HEK293 (cell line): ENCODE data around the gene PTGR2.

Experiments
- CTCF ChIA-PET: fragments of 350-600 bp; formaldehyde crosslinking; extraction: SDS; loops from one replicate; lab custom pipeline; 2021; ENCODE audit warnings: antibody characterized with exemption; lab: Yijun Ruan, JAX
- POLR2A ChIA-PET: fragments of 300-600 bp; formaldehyde crosslinking; extraction: SDS; loops from one replicate; lab custom pipeline; 2020; ENCODE audit warnings: antibody characterized with exemption, inconsistent platforms; lab: Yijun Ruan, JAX
- H3K27ac ChIP-seq: fragments of 200-500 bp; sonication (Bioruptor generic); 2 replicates; pipeline ENCODE4 v1.5.1; 2014; ENCODE audit warnings: low read depth, low read length, control low read depth, inconsistent platforms; ENCODE audit errors: extremely low read depth
- H3K36me3 ChIP-seq, 2 experiments: fragments of 200-500 bp in 1 of 2; sonication (Bioruptor generic) in 1 of 2; 1 replicate in 1 of 2; 2 replicates in 1 of 2; pipeline ENCODE4 v1.5.1; 2014 to 2017; ENCODE audit warnings: inconsistent platforms in 2 of 2, low read length in 2 of 2; ENCODE audit not compliant: control insufficient read depth in 2 of 2, insufficient read depth in 1 of 2
- H3K4me1 ChIP-seq: fragments of 200-500 bp; sonication (Bioruptor generic); 2 replicates; pipeline ENCODE4 v1.5.1; 2014; ENCODE audit warnings: mild to moderate bottlenecking, low read length, inconsistent platforms; ENCODE audit not compliant: control insufficient read depth, insufficient read depth
- H3K4me3 ChIP-seq: 2 replicates; pipeline ENCODE4 v1.5.1; 2011; ENCODE audit warnings: low read depth, mild to moderate bottlenecking, control low read depth, low read length, moderate library complexity
- H3K9me3 ChIP-seq: fragments of 200-500 bp; sonication (Bioruptor generic); 2 replicates; pipeline ENCODE4 v1.5.1; 2014; ENCODE audit warnings: low read depth, low read length, inconsistent platforms; ENCODE audit not compliant: control insufficient read depth, insufficient read depth
- BCL11A ChIP-seq: fragments of 450-650 bp; formaldehyde crosslinking; IDR thresholded peaks from 2 replicates; pipeline ENCODE4 v1.5.1; 2016; ENCODE audit warnings: low read depth, missing biosample characterization, missing genetic modification characterization
- KLF16 ChIP-seq: fragments of 450-650 bp; formaldehyde crosslinking; IDR thresholded peaks from 2 replicates; pipeline ENCODE4 v1.5.1; 2017; ENCODE audit warnings: missing biosample characterization, missing genetic modification characterization
- SCRT1 ChIP-seq: fragments of 450-650 bp; formaldehyde crosslinking; IDR thresholded peaks from 2 replicates; pipeline ENCODE4 v1.5.1; 2016; ENCODE audit warnings: missing biosample characterization, missing genetic modification characterization, borderline replicate concordance
- SP2 ChIP-seq: fragments of 450-650 bp; formaldehyde crosslinking; IDR thresholded peaks from 2 replicates; pipeline ENCODE4 v1.5.1; 2016; ENCODE audit warnings: missing biosample characterization, missing genetic modification characterization
- ZNF155 ChIP-seq: fragments of 450-650 bp; formaldehyde crosslinking; IDR thresholded peaks from 2 replicates; pipeline ENCODE4 v1.5.1; 2016; ENCODE audit warnings: missing biosample characterization, missing genetic modification characterization
- ZNF157 ChIP-seq: fragments of 450-650 bp; formaldehyde crosslinking; IDR thresholded peaks from 2 replicates; pipeline ENCODE4 v1.5.1; 2016; ENCODE audit warnings: missing biosample characterization, missing genetic modification characterization
- ZNF23 ChIP-seq: fragments of 450-650 bp; formaldehyde crosslinking; IDR thresholded peaks from 2 replicates; pipeline ENCODE4 v1.5.1; 2016; ENCODE audit warnings: missing biosample characterization, missing genetic modification characterization, borderline replicate concordance
- ZNF248 ChIP-seq: fragments of 450-650 bp; formaldehyde crosslinking; IDR thresholded peaks from 2 replicates; pipeline ENCODE4 v1.5.1; 2017; ENCODE audit warnings: missing biosample characterization, missing genetic modification characterization
- ZNF311 ChIP-seq: fragments of 450-650 bp; formaldehyde crosslinking; IDR thresholded peaks from 2 replicates; pipeline ENCODE4 v1.5.1; 2017; ENCODE audit warnings: missing biosample characterization, missing genetic modification characterization, borderline replicate concordance
- ZNF354C ChIP-seq: fragments of 450-650 bp; formaldehyde crosslinking; IDR thresholded peaks from 2 replicates; pipeline ENCODE4 v1.5.1; 2016; ENCODE audit warnings: missing biosample characterization, missing genetic modification characterization, low read depth, borderline replicate concordance
- ZNF391 ChIP-seq: fragments of 450-650 bp; formaldehyde crosslinking; IDR thresholded peaks from 2 replicates; pipeline ENCODE4 v1.5.1; 2016; ENCODE audit warnings: low read depth, missing biosample characterization, missing genetic modification characterization, borderline replicate concordance
- ZNF510 ChIP-seq: fragments of 450-650 bp; formaldehyde crosslinking; IDR thresholded peaks from 2 replicates; pipeline ENCODE4 v1.5.1; 2018; ENCODE audit warnings: mild to moderate bottlenecking, missing genetic modification characterization, missing biosample characterization; ENCODE audit not compliant: insufficient replicate concordance
- ZNF514 ChIP-seq: fragments of 450-650 bp; formaldehyde crosslinking; IDR thresholded peaks from 2 replicates; pipeline ENCODE4 v1.5.1; 2016; ENCODE audit warnings: missing biosample characterization, missing genetic modification characterization
- ZNF529 ChIP-seq: fragments of 450-650 bp; formaldehyde crosslinking; IDR thresholded peaks from 2 replicates; pipeline ENCODE4 v1.5.1; 2017; ENCODE audit warnings: missing genetic modification characterization, missing biosample characterization; ENCODE audit not compliant: insufficient replicate concordance
- ZNF544 ChIP-seq: fragments of 450-650 bp; formaldehyde crosslinking; IDR thresholded peaks from 2 replicates; pipeline ENCODE4 v1.5.0; 2017; ENCODE audit warnings: missing biosample characterization, missing genetic modification characterization
- ZNF596 ChIP-seq: fragments of 450-650 bp; IDR thresholded peaks from 2 replicates; pipeline ENCODE4 v1.5.0; 2018; ENCODE audit warnings: missing biosample characterization, mild to moderate bottlenecking, missing genetic modification characterization, moderate library complexity
- ZNF623 ChIP-seq: fragments of 450-650 bp; formaldehyde crosslinking; IDR thresholded peaks from 2 replicates; pipeline ENCODE4 v1.5.1; 2016; ENCODE audit warnings: missing biosample characterization, missing genetic modification characterization
- ZNF629 ChIP-seq: fragments of 450-650 bp; formaldehyde crosslinking; IDR thresholded peaks from 2 replicates; pipeline ENCODE4 v1.5.1; 2017; ENCODE audit warnings: missing biosample characterization, missing genetic modification characterization
- ZNF707 ChIP-seq: fragments of 450-650 bp; formaldehyde crosslinking; IDR thresholded peaks from 2 replicates; pipeline ENCODE4 v1.5.1; 2016; ENCODE audit warnings: missing biosample characterization, missing genetic modification characterization
- ZNF777 ChIP-seq: fragments of 450-650 bp; formaldehyde crosslinking; IDR thresholded peaks from 2 replicates; pipeline ENCODE4 v1.5.1; 2017; ENCODE audit warnings: missing biosample characterization, missing genetic modification characterization, borderline replicate concordance
- TF ChIP-seq, protein P1 (sequence below): fragments of 450-650 bp; formaldehyde crosslinking; IDR thresholded peaks from 2 replicates; pipeline ENCODE4 v1.5.1; 2016; ENCODE audit warnings: missing biosample characterization, missing genetic modification characterization
- TF ChIP-seq, protein P2 (sequence below): fragments of 450-650 bp; formaldehyde crosslinking; conservative IDR thresholded peaks from 2 replicates; pipeline ENCODE4 v1.5.1; 2016; ENCODE audit warnings: low read depth, missing biosample characterization, missing genetic modification characterization
- TF ChIP-seq, protein P3 (sequence below): fragments of 450-650 bp; formaldehyde crosslinking; IDR thresholded peaks from 2 replicates; pipeline ENCODE4 v1.5.1; 2016; ENCODE audit warnings: missing biosample characterization, missing genetic modification characterization, borderline replicate concordance
- TF ChIP-seq, protein P4 (sequence below): IDR thresholded peaks from 2 replicates; pipeline ENCODE4 v1.6.1; 2011; ENCODE audit warnings: mild to moderate bottlenecking, low read depth, low read length, borderline replicate concordance

Gene PTGR2

DNA sequence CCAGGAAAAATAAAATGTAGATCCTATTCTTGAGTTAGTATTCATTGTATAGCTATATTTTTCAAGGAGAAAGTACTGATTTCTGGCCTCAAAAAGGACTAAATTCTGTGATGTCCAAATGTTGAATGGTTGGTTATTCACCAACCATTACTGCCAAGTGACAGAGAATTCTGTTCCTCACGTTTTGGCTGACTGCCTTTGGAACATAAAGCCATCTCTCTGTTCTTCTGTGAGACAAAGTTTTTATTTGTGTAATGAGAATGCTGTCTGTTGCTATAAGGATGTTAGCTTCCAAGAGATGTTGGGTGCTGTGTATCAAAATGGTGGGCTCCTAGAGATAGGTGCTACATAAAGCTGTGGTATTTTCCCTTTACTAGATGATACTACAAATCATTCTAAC, 44.3 kb downstream of the PTGR2 start:
- TF ChIP-seq SP2 (tag by site-specific recombination) = no peak
- no peak for TF ChIP-seq ZNF623 (tag by site-specific recombination)
- TF ChIP-seq, protein P1, sequence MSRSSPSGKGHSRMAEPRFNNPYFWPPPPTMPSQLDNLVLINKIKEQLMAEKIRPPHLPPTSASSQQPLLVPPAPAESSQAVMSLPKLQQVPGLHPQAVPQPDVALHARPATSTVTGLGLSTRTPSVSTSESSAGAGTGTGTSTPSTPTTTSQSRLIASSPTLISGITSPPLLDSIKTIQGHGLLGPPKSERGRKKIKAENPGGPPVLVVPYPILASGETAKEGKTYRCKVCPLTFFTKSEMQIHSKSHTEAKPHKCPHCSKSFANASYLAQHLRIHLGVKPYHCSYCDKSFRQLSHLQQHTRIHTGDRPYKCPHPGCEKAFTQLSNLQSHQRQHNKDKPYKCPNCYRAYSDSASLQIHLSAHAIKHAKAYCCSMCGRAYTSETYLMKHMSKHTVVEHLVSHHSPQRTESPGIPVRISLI (tag by site-specific recombination) = no peak
- TF ChIP-seq ZNF311 (tag by site-specific recombination) = no peak
- TF ChIP-seq KLF16 (tag by site-specific recombination) = no peak
- TF ChIP-seq, protein P2, sequence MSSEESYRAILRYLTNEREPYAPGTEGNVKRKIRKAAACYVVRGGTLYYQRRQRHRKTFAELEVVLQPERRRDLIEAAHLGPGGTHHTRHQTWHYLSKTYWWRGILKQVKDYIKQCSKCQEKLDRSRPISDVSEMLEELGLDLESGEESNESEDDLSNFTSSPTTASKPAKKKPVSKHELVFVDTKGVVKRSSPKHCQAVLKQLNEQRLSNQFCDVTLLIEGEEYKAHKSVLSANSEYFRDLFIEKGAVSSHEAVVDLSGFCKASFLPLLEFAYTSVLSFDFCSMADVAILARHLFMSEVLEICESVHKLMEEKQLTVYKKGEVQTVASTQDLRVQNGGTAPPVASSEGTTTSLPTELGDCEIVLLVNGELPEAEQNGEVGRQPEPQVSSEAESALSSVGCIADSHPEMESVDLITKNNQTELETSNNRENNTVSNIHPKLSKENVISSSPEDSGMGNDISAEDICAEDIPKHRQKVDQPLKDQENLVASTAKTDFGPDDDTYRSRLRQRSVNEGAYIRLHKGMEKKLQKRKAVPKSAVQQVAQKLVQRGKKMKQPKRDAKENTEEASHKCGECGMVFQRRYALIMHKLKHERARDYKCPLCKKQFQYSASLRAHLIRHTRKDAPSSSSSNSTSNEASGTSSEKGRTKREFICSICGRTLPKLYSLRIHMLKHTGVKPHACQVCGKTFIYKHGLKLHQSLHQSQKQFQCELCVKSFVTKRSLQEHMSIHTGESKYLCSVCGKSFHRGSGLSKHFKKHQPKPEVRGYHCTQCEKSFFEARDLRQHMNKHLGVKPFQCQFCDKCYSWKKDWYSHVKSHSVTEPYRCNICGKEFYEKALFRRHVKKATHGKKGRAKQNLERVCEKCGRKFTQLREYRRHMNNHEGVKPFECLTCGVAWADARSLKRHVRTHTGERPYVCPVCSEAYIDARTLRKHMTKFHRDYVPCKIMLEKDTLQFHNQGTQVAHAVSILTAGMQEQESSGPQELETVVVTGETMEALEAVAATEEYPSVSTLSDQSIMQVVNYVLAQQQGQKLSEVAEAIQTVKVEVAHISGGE = no peak
- TF ChIP-seq ZNF707 = no peak
- no peak for TF ChIP-seq ZNF529 (tag by site-specific recombination)
- no peak for TF ChIP-seq ZNF629 (tag by site-specific recombination)
- TF ChIP-seq ZNF354C (tag by site-specific recombination) = no peak
- no peak for TF ChIP-seq ZNF155 (tag by site-specific recombination)
- TF ChIP-seq, protein P3, sequence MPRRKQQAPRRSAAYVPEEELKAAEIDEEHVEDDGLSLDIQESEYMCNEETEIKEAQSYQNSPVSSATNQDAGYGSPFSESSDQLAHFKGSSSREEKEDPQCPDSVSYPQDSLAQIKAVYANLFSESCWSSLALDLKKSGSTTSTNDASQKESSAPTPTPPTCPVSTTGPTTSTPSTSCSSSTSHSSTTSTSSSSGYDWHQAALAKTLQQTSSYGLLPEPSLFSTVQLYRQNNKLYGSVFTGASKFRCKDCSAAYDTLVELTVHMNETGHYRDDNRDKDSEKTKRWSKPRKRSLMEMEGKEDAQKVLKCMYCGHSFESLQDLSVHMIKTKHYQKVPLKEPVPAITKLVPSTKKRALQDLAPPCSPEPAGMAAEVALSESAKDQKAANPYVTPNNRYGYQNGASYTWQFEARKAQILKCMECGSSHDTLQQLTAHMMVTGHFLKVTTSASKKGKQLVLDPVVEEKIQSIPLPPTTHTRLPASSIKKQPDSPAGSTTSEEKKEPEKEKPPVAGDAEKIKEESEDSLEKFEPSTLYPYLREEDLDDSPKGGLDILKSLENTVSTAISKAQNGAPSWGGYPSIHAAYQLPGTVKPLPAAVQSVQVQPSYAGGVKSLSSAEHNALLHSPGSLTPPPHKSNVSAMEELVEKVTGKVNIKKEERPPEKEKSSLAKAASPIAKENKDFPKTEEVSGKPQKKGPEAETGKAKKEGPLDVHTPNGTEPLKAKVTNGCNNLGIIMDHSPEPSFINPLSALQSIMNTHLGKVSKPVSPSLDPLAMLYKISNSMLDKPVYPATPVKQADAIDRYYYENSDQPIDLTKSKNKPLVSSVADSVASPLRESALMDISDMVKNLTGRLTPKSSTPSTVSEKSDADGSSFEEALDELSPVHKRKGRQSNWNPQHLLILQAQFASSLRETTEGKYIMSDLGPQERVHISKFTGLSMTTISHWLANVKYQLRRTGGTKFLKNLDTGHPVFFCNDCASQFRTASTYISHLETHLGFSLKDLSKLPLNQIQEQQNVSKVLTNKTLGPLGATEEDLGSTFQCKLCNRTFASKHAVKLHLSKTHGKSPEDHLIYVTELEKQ (tag by site-specific recombination) = no peak
- no peak for TF ChIP-seq ZNF157 (tag by site-specific recombination)
- no peak for TF ChIP-seq ZNF544 (tag by site-specific recombination)
- no peak for TF ChIP-seq ZNF391 (tag by site-specific recombination)
- TF ChIP-seq, all 188 proteins: peak for 0
- H3K27ac ChIP-seq = no peak overlapping the region
- no peak overlapping the region for H3K4me3 ChIP-seq
- POLR2A ChIA-PET = interaction anchor here (0.5 kb wide), 1 partner anchor 233 kb away, joined by 3 read pairs; no protein-coding TSS in a partner anchor
- no peaks in the 10 kb centered on the region for H3K4me1 ChIP-seq
- CTCF ChIA-PET = no interaction called here
- peaks cover 82 to 91% of the 10 kb centered on the region in 2 experiments for H3K36me3 ChIP-seq
- H3K9me3 ChIP-seq = no peaks in the 10 kb centered on the region

DNA sequence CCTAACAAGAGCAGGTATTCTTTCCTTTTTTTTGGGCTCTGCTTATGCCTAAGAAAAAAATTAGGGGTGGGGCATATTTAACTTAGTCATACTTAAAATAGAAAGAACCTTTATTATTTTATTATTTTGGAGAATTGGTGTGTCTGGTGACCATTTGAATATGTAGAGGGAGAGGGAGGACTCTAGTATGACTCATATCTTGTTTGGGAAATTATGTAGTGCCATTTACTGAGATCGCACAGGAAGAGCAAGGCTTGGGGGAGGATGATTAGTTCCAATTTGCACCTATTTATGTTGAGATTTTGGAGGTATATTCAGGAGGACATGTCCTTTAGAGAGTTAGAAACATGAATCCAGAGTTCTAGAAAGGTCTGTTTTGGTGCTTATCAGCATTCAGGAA, 44.9 kb downstream of the PTGR2 start:
- Histone ChIP-seq H3K36me3 (peaks cover 88 to 91% of the 10 kb centered on the region in 2 experiments), H3K4me3 (no peak overlapping the region), H3K27ac (no peak overlapping the region), H3K4me1 (no peaks in the 10 kb centered on the region), H3K9me3 (no peaks in the 10 kb centered on the region)
- TF ChIP-seq ZNF514 (no peak), ZNF155 (tag by site-specific recombination) (no peak), SCRT1 (tag by site-specific recombination) (no peak), ZNF510 (no peak), ZNF23 (tag by site-specific recombination) (no peak), ZNF596 (tag by site-specific recombination) (no peak), BCL11A (no peak), ZNF777 (no peak), ZNF248 (tag by site-specific recombination) (no peak)
- TF ChIP-seq, protein P4, sequence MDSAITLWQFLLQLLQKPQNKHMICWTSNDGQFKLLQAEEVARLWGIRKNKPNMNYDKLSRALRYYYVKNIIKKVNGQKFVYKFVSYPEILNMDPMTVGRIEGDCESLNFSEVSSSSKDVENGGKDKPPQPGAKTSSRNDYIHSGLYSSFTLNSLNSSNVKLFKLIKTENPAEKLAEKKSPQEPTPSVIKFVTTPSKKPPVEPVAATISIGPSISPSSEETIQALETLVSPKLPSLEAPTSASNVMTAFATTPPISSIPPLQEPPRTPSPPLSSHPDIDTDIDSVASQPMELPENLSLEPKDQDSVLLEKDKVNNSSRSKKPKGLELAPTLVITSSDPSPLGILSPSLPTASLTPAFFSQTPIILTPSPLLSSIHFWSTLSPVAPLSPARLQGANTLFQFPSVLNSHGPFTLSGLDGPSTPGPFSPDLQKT = no peak
- ChIA-PET CTCF (no interaction called here), POLR2A (no interaction called here)
